Activated CD4-positive, alpha-beta memory T cell treated with anti-CD3 and anti-CD28 coated beads for 36 hours (primary cell): ENCODE results near the gene EDN2. TPM values are rescaled to one million over a fixed set of nuclear protein-coding genes. Genes with fewer than 3 reads are reported as not detected.

Source experiments
- CTCF ChIA-PET: fragments of 350-600 bp; sonication (Branson Sonifier 250); formaldehyde crosslinking; loops from one replicate; lab custom pipeline; 2021; ENCODE audit warnings: antibody characterized with exemption, inconsistent platforms; lab: Charles Lee
- POLR2A ChIA-PET: fragments of 350-600 bp; sonication (Branson Sonifier 250); formaldehyde crosslinking; loops from one replicate; lab custom pipeline; 2021; ENCODE audit warnings: antibody characterized with exemption; lab: Charles Lee
- DNase-seq: peaks from one replicate; pipeline ENCODE4 v3.0.0-alpha.2; 2020
- H3K27ac Mint-ChIP-seq: one replicate; pipeline ENCODE4 v1.8.0; 2021; ENCODE audit warnings: mixed read lengths
- H3K27me3 Mint-ChIP-seq: one replicate; pipeline ENCODE4 v1.8.0; 2021; ENCODE audit warnings: mixed read lengths
- H3K36me3 Mint-ChIP-seq: one replicate; pipeline ENCODE4 v1.8.0; 2021; ENCODE audit warnings: mixed read lengths
- H3K4me1 Mint-ChIP-seq: one replicate; pipeline ENCODE4 v1.8.0; 2021; ENCODE audit warnings: low read depth, mixed read lengths
- H3K4me3 Mint-ChIP-seq: one replicate; pipeline ENCODE4 v1.8.0; 2021; ENCODE audit warnings: mild to moderate bottlenecking, mixed read lengths
- H3K9me3 Mint-ChIP-seq: one replicate; pipeline ENCODE4 v1.8.0; 2021; ENCODE audit warnings: mixed read lengths
- intact Hi-C: fragments of 100-400 bp; cut with micrococcal nuclease; formaldehyde crosslinking; loops from one replicate; pipeline ENCODE4 v1.15.1; 2023
- total RNA-seq, 2 experiments: library from RNA; stranded (reverse); gene quantifications; one replicate each; pipeline ENCODE4 v1.2.3, GENCODE V29; 2021

Gene EDN2
- total RNA-seq, 2 experiments from 2014 or later: not detected

DNA sequence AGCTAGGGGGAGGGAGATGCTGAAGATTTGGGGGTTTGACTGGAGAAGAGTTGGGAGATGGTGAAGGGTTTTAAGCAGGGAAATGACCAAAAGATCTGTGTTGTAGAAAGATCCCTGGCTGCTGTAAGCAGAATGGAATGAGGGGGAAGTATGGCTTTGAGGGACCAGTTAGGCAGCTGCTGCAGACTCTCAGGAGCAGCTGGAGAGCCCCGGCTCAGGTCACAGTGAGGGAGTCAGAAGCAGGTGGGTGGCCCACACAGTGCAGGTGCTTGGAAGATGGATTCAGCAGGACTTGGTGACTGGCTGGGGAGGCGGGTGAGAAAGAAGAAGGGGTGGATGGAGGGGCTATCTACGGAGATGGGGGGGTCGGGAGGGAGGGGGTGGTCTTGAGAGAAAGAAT is 35.7 kb downstream of the EDN2 start:
- no peak for DNase-seq
- H3K36me3 Mint-ChIP-seq: no peaks in the 10 kb centered on the region
- H3K27ac Mint-ChIP-seq: no peak overlapping the region
- no peak overlapping the region for H3K4me3 Mint-ChIP-seq
- H3K4me1 Mint-ChIP-seq: no peaks in the 10 kb centered on the region
- intact Hi-C loops: no loop called here
- H3K27me3 Mint-ChIP-seq: no peaks in the 10 kb centered on the region
- ChIA-PET POLR2A (no interaction called here), CTCF (no interaction called here)
- H3K9me3 Mint-ChIP-seq: peaks cover 18% of the 10 kb centered on the region

DNA sequence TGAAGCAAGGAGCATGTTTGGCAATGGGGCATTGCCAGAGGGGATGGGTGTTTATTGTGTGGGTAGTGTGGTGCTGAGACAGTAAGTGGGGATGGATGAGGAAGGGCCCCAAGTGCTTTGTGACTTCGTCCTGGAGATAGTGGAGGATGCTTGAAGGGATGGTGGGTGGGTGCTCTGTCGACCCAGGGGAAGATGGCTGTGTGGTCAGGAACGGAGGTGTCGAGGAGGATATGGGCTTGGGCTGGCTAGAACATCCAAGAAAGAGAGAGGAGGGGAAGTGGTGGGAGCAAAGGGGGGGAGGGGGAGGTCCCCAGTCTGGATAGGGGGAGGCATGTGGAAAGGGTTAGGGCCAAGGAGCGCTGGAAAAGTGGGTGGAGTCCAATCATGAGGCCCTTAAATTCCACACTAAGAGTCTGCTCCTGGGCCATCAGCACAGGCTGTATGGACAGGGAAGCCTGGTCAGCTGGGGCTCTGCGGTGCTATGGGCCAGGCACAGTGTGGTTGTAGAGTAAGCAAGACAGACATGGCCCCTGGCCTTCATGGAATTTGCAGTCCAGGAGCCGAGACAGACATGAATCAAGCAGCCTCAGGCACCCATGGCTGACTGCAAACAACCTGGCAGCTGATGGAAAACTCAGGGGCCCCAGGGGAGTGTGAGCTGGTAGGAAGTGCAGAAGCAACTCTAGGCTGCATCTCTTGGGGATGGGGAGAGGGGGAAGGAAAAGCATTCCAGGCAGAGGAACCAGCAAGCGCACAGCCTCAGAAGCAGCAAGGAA is 36.3 kb downstream of the EDN2 start:
- CTCF ChIA-PET: interaction anchor here (0.5 kb wide), 1 partner anchor 283 kb away, joined by 3 read pairs; no protein-coding TSS in a partner anchor
- H3K27ac Mint-ChIP-seq: no peak overlapping the region
- H3K36me3 Mint-ChIP-seq: no peaks in the 10 kb centered on the region
- no peak for DNase-seq
- no peaks in the 10 kb centered on the region for H3K27me3 Mint-ChIP-seq
- no peak overlapping the region for H3K4me3 Mint-ChIP-seq
- H3K4me1 Mint-ChIP-seq: no peaks in the 10 kb centered on the region
- H3K9me3 Mint-ChIP-seq: peaks cover 18% of the 10 kb centered on the region
- POLR2A ChIA-PET: no interaction called here
- intact Hi-C loops: no loop called here

- Mint-ChIP-seq H3K36me3 (no peaks in the 10 kb centered on the region), H3K4me3 (no peak overlapping the region), H3K9me3 (peaks cover 18% of the 10 kb centered on the region), H3K27me3 (no peaks in the 10 kb centered on the region), H3K27ac (no peak overlapping the region), H3K4me1 (no peaks in the 10 kb centered on the region)
- ChIA-PET POLR2A (no interaction called here), CTCF (no interaction called here)
- intact Hi-C loops: no loop called here
- DNase-seq: no peak
Measured at GRCh38 chr1:41446851-41447610, 37.5 kb downstream of the EDN2 start.

- no peaks in the 10 kb centered on the region for H3K27me3 Mint-ChIP-seq
- peaks cover 18% of the 10 kb centered on the region for H3K9me3 Mint-ChIP-seq
- no peaks in the 10 kb centered on the region for H3K36me3 Mint-ChIP-seq
- H3K4me1 Mint-ChIP-seq: no peaks in the 10 kb centered on the region
- no peak overlapping the region for H3K4me3 Mint-ChIP-seq
- ChIA-PET CTCF (interaction anchor here (1.4 to 1.7 kb wide), 2 partner anchors 11 to 132 kb away, joined by 3 to 4 read pairs; no protein-coding TSS in a partner anchor), POLR2A (no interaction called here)
- H3K27ac Mint-ChIP-seq: no peak overlapping the region
- DNase-seq: no peak
- intact Hi-C loops: no loop called here
Measured at GRCh38 chr1:41444785-41445184, 39.7 kb downstream of the EDN2 start.

DNA sequence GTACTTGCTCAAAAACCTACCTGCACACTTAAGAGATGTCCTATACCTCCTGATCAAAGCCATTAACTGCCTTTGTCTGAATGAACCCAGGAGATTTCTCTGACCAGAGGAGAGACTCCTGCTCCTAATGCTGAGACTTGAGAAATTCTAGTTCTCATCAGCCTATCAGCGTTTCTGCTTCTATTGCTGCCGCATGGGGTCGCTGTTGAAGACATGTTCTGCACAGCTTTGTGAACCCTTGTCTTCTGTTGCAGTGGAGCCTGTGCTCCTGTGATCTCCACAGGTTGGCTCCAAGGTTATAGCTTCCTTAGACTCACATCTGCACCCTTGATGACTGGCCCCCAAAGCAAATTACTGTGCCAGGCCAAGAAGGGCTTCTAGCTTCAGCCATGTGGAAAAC is 40.2 kb downstream of the EDN2 start:
- peaks cover 18% of the 10 kb centered on the region for H3K9me3 Mint-ChIP-seq
- H3K27me3 Mint-ChIP-seq: no peaks in the 10 kb centered on the region
- POLR2A ChIA-PET: no interaction called here
- H3K4me3 Mint-ChIP-seq: no peak overlapping the region
- H3K36me3 Mint-ChIP-seq: no peaks in the 10 kb centered on the region
- H3K4me1 Mint-ChIP-seq: no peaks in the 10 kb centered on the region
- no peak overlapping the region for H3K27ac Mint-ChIP-seq
- intact Hi-C loops: no loop called here
- DNase-seq: no peak
- CTCF ChIA-PET: interaction anchor here (1.4 to 1.7 kb wide), 2 partner anchors 11 to 131 kb away, joined by 3 to 4 read pairs; no protein-coding TSS in a partner anchor

DNA sequence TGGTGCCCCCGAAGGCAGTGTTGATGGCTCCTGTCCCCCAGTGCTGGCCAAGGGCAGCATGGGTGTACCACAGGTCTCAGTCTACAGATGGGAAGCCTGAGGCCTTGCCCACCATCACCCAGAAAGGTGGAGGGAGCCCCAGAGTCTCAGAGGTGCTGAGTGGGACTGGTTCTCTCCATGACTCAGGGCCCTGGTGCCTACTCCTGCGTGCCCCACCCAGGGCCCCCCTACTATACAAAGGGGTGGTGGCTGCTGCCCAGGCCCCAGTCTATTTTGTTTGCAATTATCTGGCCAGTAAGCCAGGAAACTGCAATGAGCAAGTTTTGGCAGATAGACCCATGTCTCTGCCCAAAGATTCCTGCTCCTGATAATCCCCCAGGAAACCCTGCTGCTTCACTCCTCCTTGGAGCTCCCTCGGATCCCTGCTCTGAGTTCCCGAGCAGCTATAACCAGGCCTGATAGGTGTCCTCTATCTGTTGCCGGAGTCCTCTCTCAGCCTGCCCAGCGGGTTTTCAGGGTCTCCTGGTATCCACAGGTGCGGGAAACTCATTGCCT is 41.7 kb downstream of the EDN2 start:
- H3K36me3 Mint-ChIP-seq: no peaks in the 10 kb centered on the region
- H3K9me3 Mint-ChIP-seq: peaks cover 18% of the 10 kb centered on the region
- POLR2A ChIA-PET: no interaction called here
- intact Hi-C loops: no loop called here
- CTCF ChIA-PET: no interaction called here
- H3K4me3 Mint-ChIP-seq: no peak overlapping the region
- DNase-seq: no peak
- H3K27me3 Mint-ChIP-seq: peaks cover 6% of the 10 kb centered on the region
- no peaks in the 10 kb centered on the region for H3K4me1 Mint-ChIP-seq
- H3K27ac Mint-ChIP-seq: no peak overlapping the region

GRCh38 chr1:41440321-41441085 is 44.0 kb downstream of the EDN2 start:
- Mint-ChIP-seq H3K27ac (no peak overlapping the region), H3K27me3 (peaks cover 6% of the 10 kb centered on the region), H3K36me3 (no peaks in the 10 kb centered on the region), H3K9me3 (peaks cover 16% of the 10 kb centered on the region), H3K4me3 (no peak overlapping the region), H3K4me1 (no peaks in the 10 kb centered on the region)
- no peak for DNase-seq
- intact Hi-C loops: no loop called here
- ChIA-PET POLR2A (interaction anchor here (0.5 kb wide), 1 partner anchor 1326 kb away, joined by 3 read pairs; no protein-coding TSS in a partner anchor), CTCF (no interaction called here)

DNA sequence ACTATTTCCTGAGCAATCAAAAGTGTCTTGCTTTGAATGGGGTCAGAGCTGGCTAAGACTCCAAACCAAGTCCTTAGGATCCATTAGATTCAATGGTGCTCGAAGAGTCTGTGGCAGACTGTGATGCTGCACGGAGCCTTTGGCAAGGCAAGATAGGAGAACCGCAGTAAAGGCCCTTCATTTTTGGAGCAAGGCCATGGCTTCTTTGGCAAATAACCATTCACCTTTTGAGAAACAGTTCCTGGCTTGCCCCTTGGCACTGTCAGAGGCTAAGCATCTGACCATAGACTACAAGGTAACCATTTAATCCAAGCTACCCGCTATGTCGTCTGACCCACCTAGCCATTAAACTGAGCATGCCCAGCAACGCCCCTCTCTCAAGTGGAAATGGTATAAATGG is 45.2 kb downstream of the EDN2 start:
- intact Hi-C loops: no loop called here
- Mint-ChIP-seq H3K27me3 (peaks cover 13% of the 10 kb centered on the region), H3K36me3 (no peaks in the 10 kb centered on the region), H3K27ac (no peak overlapping the region), H3K4me3 (no peak overlapping the region), H3K4me1 (no peaks in the 10 kb centered on the region), H3K9me3 (peaks cover 4% of the 10 kb centered on the region)
- CTCF ChIA-PET: interaction anchor here (0.8 kb wide), 1 partner anchor 125 kb away, joined by 3 read pairs; no protein-coding TSS in a partner anchor
- POLR2A ChIA-PET: no interaction called here
- no peak for DNase-seq

DNA sequence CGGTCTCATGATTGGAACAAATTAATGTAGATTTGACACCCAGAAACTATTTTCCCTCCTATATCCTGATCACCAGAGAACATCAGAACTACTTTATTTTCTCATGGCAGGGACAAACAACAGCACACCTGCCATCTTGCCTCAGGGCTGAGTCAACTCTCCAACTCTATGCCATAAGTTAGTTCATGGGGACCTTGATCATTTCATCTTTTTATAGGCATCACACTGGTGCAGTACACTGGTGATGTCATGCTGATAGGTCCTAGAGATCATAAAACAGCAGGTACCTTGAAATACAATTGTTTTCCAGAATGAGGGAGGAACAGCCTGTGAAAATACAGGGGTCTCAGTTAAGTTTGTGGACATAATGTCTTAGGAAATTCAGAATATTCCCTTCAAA is 45.8 kb downstream of the EDN2 start:
- Mint-ChIP-seq H3K27me3 (peaks cover 16% of the 10 kb centered on the region), H3K36me3 (no peaks in the 10 kb centered on the region), H3K4me3 (no peak overlapping the region), H3K9me3 (no peaks in the 10 kb centered on the region), H3K27ac (no peak overlapping the region), H3K4me1 (no peaks in the 10 kb centered on the region)
- ChIA-PET POLR2A (no interaction called here), CTCF (interaction anchor here (0.8 kb wide), 1 partner anchor 124 kb away, joined by 3 read pairs; no protein-coding TSS in a partner anchor)
- no peak for DNase-seq
- intact Hi-C loops: no loop called here

DNA sequence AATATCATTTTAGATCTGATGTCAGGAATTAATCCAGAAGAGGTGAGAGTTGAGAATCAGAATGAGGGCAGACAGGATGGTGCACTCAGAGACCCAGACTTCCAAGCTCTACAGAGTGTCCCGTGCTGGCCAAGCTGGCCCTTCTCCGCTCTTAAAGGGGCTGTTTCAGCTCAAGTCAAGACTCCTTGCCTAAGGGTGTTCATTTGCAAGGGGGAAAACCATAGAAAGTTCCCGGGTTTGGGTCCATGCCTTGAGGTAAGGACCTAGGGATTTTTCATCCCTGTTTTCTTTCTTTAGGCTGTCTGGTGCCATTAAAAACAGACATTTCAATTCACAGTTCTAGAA is 47.5 kb downstream of the EDN2 start:
- no peaks in the 10 kb centered on the region for H3K4me1 Mint-ChIP-seq
- CTCF ChIA-PET: no interaction called here
- no peak for DNase-seq
- H3K36me3 Mint-ChIP-seq: no peaks in the 10 kb centered on the region
- peaks cover 28% of the 10 kb centered on the region for H3K27me3 Mint-ChIP-seq
- H3K4me3 Mint-ChIP-seq: no peak overlapping the region
- H3K27ac Mint-ChIP-seq: no peak overlapping the region
- POLR2A ChIA-PET: no interaction called here
- intact Hi-C loops: no loop called here
- H3K9me3 Mint-ChIP-seq: no peaks in the 10 kb centered on the region

- Mint-ChIP-seq H3K4me1 (no peaks in the 10 kb centered on the region), H3K27me3 (peaks cover 28% of the 10 kb centered on the region), H3K27ac (no peak overlapping the region), H3K36me3 (no peaks in the 10 kb centered on the region), H3K9me3 (no peaks in the 10 kb centered on the region), H3K4me3 (no peak overlapping the region)
- no peak for DNase-seq
- ChIA-PET CTCF (no interaction called here), POLR2A (no interaction called here)
- intact Hi-C loops: no loop called here
Measured at GRCh38 chr1:41436281-41437010, 48.0 kb downstream of the EDN2 start.
